ENCODE data around the gene RTEL1. TPM values are rescaled to one million over a fixed set of nuclear protein-coding genes. Genes with fewer than 3 reads are reported as not detected.
"Not testable (repeated sequence)": the region's sequence is repeated elsewhere in the genome, so short reads cannot be mapped to it uniquely, and the experiment has no call there.

The RTEL1 gene
- polyA plus RNA-seq, 3 donors, result 17.6 to 23.8 (median 19.1) TPM

- DNase-seq, result no peak
Observed at GRCh38 chr20:63651942-63652191, 6.2 kb upstream of the RTEL1 start.

DNA sequence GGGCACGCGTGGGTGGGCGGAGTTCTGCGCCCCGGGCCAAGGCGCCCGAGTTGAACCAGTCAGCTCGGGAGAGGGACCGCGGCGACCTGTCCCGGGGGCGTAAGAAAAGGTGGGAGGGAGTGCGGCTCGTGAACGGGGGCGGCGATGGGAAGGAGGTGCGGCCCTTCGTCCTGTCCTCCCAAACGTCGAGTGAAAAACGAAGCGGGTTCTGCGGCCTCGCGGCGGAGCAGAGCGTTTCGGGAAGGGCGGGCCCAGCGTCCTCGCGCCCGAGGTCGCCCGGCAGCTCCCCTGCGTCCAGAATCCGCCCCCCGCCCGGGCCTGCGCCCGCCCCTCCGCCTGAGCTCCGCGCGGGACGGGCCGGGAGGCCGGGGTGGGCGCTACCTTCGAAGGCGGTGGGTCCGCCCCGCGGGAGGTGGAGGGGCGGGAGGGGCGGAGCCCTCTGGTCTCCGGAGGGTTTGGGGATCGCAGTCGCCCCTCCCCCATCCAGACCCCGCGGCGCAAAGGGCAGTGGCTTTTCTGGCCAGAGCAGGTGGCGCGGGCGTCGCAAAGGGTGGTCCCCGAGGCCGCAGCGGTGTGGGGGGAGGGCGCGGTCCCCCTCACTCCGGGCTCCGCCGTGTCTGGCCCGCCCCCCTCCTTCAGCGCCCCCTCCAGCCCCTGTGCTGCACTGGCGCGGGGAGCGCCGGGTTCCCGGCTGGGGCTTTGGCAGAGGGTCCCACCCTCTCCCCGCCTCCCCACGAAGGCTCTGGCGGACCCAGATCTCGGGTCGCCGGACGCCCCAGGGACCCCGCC lies 5.7 kb upstream of the RTEL1 start:
- DNase-seq, result peak; percentile 28

- peak; percentile 94 for DNase-seq
Observed at GRCh38 chr20:63653041-63653973, 4.8 kb upstream of the RTEL1 start, which contains the start of gene STMN3. Gene STMN3 (minus strand): TSS chr20:63653424. CDS start chr20:63653345, 79 bp downstream.

DNA sequence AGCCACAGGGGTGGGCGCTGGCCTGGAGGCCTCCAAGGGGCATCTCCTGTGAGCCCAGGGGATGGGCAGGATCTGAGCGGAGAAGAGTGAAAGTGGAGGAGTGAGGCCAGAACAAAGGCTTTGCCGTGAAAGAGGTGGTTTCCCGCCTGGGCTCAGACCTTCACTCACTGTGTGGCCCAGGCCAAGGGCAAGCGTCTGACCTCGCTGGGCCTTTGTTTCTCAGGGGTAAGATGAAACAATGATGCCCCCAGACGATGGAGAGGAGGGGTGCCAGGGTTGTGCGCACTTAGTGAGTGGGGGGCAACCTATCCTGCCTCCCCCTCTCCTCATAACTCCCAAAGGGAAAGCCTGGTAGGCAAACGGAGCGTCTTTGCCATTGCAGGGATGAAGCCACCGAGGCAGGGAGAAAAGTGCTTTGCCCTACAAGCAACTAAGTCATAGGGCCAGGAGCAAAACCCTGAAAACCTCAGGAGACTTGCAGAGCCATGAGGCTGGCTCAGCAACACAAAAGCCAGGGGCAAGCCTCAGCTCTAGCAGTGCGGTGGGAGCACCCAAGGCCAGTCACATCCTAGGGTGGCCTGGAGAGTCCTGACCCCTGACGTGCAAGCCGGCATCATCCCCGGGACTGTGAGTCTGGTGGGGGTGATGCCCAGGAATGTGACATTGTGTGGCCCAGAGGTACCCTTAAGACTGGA lies 4.0 kb upstream of the RTEL1 start:
- no peak for DNase-seq

DNA sequence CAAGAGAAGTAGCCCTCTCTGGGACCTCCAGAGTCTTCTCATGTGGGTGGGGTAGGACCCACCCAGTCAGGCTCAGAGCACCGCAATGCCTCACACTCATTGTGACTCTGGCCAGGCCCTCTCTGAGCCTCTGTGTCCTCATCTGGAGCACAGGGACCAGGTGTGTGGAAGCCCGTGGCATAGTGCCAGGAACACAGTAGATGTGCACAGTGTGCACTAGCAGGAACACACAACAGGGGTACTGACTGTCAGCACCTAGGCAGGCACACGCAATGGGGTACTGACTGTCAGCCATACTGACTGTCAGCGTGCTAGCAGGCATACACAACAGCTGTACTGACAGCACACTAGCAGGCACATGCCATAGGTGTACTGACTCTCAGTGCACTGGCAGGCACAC lies 2.9 kb upstream of the RTEL1 start:
- DNase-seq, result no peak

GRCh38 chr20:63656451-63656850 lies 1.7 kb upstream of the RTEL1 start:
- DNase-seq, result no peak

DNA sequence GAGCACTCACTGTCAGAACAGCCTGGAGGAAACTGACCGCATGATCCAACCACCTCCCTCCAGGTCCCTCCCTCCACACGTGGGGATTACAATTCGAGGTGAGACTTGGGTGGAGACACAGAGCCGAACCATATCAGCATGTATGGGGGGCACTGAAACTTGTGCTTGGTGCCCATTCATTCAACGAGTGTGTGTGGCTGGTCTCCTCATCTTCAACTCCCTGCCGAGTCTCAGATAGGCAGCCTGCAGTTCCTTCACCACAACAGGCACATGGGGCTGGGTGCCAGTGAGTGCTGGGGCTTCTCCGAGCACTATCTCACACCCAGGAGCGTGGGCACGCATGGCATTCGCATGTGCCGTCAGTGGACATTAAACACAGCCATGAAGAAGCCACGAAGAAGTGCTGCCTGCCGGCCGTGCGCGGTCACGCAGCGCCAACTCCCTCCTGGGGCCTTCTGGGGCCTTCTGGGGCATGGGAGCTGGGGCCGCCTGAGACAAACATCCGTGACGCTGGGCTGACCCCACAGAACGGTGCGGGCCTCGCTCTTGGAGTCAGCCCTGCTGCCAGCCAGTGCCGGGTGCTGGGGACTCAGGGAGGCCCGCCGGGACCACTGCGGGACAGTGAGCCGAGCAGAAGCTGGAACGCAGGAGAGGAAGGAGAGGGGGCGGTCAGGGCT lies 714 bp upstream of the RTEL1 start:
- DNase-seq, result peak; percentile 24

DNA sequence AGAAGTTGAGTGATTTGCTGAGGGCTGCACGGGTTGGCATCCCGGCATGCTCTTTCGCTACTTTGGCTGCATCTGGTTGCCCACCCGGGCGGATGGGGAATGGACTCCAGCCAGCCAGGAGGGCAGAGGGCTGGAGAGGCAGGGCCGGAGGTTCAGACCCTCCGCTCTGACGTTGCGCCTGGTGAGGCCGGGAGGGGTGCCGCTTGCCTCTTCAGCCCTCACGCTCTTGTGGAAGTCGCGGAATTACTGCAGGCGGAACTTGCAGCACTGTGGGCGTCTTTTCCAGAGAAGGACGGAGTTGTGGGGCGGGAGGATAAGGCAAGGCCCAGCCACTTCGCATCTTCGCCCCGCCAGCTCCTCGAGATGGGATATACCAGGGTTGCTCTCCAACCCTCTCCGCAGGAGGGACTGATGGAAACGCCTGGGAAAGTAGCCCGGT lies 656 bp downstream of the RTEL1 start:
- DNase-seq, result no peak

DNA sequence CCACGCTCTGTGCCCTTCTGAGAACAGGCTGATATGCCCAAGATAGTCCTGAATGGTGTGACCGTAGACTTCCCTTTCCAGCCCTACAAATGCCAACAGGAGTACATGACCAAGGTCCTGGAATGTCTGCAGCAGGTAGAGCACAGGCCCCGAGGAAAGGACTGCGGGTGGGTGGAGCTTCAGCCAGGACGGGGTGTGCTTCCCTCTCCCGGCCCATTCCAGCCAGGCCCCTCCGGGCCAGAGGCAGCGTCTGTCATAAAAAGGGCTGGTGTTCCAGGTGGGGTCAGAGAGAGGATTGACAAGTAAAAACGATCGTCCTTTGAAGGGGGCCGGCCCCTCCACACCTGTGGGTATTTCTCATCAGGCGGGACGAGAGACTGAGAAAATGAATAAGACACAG lies 1.3 kb downstream of the RTEL1 start:
- no peak for DNase-seq

- DNase-seq, result not testable (repeated sequence)
Observed at GRCh38 chr20:63660174-63660573, 2.1 kb downstream of the RTEL1 start.

- no peak for DNase-seq
Observed at GRCh38 chr20:63660622-63661021, 2.5 kb downstream of the RTEL1 start.

- DNase-seq, result no peak
Observed at GRCh38 chr20:63661108-63661507, 3.0 kb downstream of the RTEL1 start.

DNA sequence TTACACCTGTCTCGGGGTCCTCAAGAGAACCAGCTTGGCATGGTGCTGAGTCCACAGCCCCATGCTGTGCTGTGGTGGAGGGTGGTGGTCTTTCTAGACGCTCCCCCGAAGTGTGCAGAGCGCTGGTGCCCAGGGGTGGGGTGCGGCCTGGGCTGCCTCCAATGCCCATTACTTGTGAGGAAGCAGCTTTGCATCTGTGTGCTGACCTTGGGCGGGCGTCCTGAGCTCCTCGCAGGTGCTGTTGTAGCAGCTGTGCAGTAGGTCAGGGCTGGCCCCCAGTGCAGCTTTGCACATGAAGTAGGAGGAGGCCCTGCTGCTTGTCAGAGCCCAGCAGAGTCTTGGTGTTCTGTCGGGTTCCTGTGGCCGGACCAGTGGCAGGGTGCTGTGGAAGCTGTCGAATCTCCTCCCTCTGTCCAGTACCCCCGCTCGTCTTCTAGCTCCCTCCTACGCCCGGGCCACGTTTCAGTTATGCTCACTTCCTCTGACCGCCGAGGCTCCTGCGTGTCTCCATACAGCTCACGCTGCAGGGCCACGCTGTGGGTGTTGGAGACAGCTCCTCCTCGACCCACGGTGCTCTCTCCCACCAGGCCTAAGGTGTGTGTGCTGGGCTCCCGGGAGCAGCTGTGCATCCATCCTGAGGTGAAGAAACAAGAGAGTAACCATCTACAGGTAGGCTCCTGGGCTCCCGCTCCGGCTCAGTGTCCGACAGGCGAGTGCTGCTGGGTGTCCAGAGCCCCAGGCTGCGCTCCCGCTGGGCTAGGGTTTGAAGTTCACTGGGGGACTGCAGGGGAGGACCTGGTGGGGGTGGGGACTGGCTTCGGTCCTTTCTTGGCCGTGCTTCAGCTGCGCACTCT lies 4.1 kb downstream of the RTEL1 start:
- no peak for DNase-seq

DNA sequence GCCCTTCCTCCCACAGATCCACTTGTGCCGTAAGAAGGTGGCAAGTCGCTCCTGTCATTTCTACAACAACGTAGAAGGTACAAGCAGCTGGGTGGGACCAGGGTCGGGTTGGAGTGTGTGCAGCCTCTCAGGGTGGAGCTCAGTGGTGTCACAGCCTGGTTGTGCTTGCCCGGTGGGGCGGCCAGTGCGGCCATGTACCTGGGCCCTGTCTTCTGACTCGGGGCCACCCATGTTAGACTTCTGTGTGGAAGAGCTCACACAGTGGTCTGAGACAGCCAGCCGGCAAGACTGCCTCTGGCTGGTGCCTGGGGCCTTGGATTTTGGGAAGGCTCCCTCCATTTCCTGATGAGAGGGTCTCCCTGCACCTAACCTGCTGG lies 4.7 kb downstream of the RTEL1 start:
- DNase-seq, result no peak

DNA sequence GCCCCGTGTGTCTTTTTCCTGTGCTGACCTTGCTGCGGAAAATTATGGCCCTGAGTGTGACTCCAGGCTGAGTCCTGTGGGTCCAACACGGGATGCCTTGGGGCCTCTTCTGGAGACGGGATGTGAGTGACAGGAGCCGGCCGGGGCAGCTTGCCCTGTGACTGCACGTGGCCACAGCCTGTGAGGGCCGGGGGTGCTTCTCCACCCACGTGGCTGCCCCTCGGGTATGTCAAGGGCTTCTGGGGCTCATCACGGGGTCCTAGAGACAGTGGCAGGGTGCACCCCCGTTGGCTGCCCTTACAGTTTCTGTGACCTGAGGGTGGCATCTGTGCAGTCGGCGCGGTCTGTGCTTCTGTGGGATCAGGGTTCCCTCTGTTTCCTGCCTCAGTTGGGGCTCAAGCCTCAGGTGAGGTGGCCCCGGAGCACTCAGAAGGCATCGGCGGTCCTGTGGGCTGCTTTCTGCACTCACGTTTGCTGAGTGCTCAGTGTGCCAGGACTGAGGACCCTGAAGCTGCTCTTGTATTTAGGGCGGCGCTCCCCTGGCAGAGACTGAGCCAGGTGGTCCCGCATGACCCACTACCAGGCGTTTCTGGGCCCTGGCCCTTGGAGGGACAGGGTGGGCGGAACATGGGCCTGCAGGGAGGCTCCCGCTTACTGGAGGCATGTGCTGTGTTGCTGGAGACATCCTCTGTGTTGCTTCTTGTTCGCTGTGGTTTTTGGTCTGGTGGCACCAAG lies 5.4 kb downstream of the RTEL1 start:
- no peak for DNase-seq

DNA sequence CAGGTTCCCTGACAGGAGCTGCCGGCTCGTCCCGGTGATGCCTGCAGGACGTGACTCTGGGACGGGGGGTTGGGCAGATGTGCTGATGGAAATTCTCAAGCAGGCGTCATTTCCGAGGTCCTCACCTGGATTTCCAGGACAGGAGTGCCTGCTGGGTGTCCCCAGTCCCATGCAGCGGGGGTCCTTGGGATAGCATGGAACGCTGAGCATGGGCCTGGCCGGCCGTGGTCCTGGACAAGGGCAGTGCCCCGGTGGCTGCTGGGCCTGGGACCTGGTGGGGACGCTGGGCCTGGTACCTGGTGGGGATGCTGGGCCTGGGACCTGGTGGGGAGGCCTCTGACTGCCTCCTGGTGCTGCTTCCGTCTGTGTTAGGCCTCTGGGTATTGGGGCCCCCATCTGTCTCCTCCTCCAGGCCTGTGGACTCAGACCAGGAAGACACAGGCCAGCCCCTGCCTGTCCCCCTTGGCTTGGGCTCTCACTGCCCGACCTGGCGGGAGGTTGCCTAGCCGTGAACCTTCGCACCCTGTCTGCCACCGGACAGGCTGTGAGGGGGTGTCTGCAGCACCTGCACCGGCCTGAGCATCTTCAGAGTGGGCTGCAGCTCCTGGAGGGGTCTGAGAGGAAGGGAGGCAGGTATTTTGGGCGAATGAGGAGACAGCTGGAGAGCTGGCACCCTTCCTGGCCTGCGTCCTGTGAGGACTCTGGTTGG lies 6.2 kb downstream of the RTEL1 start:
- no peak for DNase-seq

- DNase-seq, result no peak
Observed at GRCh38 chr20:63664861-63665594, 6.9 kb downstream of the RTEL1 start.

DNA sequence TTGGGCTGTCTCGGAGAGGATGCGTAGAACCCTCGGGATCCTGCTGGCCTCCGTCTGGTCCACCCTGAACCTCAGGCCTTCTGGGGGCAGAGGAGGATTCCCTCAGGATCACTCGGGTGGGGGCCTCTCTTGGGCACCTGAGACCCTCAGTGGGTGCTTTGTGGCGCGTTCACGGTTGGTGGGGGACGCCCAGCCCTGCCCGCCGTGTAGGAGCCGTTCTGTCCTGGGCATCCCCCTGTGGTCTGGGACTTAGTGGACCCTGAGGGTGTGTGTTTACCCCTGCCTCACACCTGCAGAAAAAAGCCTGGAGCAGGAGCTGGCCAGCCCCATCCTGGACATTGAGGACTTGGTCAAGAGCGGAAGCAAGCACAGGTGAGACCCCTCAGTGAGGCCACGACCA lies 7.6 kb downstream of the RTEL1 start:
- DNase-seq, result no peak

DNA sequence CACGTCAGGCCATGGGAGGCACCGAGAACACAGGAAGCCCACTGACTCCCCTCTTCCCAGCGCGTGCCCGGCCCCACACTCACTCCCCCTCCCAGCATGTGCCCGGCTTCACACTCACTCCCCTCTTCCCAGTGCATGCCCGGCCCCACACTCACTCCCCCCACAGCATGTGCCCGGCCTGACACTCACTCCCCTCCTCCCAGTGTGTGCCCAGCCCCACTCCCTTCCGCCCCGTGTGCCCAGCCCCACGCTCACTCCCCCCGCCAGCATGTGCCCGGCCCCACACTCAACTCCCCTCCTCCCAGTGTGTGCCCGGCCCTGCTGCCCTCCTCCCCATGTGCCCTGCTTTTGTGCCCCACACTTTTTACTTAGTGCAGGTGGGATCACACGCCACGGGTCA lies 9.7 kb downstream of the RTEL1 start:
- no peak for DNase-seq
